ENCODE data around the gene IGF2BP2. TPM values are rescaled to one million over a fixed set of nuclear protein-coding genes. Genes with fewer than 3 reads are reported as not detected.

Gene IGF2BP2
- total and polyA plus RNA-seq, 2 donors (not counting 1 experiment from before 2014, with no cell fraction given), result 0.01 TPM; not detected in 1

DNA sequence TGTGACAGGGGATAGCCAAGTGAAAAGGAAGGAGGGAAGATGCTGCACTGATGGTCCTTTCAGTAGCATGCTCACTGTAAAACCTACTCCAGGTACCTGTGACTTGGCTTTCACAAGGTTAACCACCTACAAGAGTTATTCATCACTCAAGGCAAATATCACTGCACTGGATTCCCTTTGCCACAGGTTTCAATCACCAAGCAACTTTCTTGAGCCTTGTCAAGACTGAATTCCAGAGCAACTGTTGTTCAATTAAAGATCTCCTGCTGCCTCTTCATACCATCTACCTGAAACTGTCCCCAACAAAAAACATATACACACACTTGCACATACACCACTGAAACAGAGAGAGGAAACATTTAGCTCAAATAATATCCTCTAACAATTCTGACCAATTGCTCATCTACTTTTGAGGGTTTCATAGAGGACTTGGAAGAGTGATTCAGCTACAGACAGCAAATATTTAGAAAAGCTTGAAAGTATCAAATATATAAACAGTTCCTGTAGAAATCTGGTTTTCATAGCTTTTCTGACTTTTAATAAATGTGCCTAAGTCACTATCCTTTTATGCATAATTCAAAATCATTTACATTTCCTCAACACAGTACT is 6.5 kb downstream of the IGF2BP2 start:
- DNase-seq (no peak), ATAC-seq (ENCODE audit: low read depth) (no peak)
- Histone ChIP-seq H2AFZ (ENCODE audit: insufficient read depth, low read depth, low read length, poor library complexity, severe bottlenecking) (no peak overlapping the region), H3K27ac (ENCODE audit: low read length in 2 of 2) (no peak overlapping the region), H3K79me2 (ENCODE audit: control insufficient read depth, insufficient read depth, low read length) (no peaks in the 10 kb centered on the region), H3K4me3 (ENCODE audit: control extremely low read depth in 1 of 5, extremely low read depth in 1 of 5, insufficient read depth in 1 of 5, low read depth in 2 of 5, low read length in 4 of 5) (no peak overlapping the region), H3K9me3 (ENCODE audit: control extremely low read depth in 1 of 3, control insufficient read depth in 2 of 3, insufficient read depth in 1 of 3, low read length in 2 of 3) (no peaks in the 10 kb centered on the region), H3K27me3 (replicated peaks in 1 of 4; ENCODE audit: control extremely low read depth in 1 of 4, control insufficient read depth in 3 of 4, insufficient read depth in 4 of 4, low read length in 3 of 4) (peaks cover 0 to 45% (median 12%) of the 10 kb centered on the region in 4 experiments), H4K20me1 (ENCODE audit: control insufficient read depth, insufficient read depth, low read length, poor library complexity, severe bottlenecking) (no peaks in the 10 kb centered on the region), H3K9ac (ENCODE audit: low read length) (no peak overlapping the region), H3K4me2 (replicated peaks; ENCODE audit: low read depth, low read length, poor library complexity, severe bottlenecking) (no peak overlapping the region), H3K4me1 (ENCODE audit: control insufficient read depth in 2 of 2, insufficient read depth in 2 of 2, low read length in 2 of 2) (peaks cover 7% of the 10 kb centered on the region in 2 donors), H3K36me3 (replicated peaks in 1 of 2; ENCODE audit: control extremely low read depth in 1 of 2, control insufficient read depth in 1 of 2, extremely low read depth in 1 of 2, insufficient read depth in 2 of 2, low read length in 1 of 2) (no peaks in the 10 kb centered on the region)
- CTCF ChIA-PET, result no interaction called here
- H3K4me3 Mint-ChIP-seq, result no peak overlapping the region
- TF ChIP-seq, protein P1, sequence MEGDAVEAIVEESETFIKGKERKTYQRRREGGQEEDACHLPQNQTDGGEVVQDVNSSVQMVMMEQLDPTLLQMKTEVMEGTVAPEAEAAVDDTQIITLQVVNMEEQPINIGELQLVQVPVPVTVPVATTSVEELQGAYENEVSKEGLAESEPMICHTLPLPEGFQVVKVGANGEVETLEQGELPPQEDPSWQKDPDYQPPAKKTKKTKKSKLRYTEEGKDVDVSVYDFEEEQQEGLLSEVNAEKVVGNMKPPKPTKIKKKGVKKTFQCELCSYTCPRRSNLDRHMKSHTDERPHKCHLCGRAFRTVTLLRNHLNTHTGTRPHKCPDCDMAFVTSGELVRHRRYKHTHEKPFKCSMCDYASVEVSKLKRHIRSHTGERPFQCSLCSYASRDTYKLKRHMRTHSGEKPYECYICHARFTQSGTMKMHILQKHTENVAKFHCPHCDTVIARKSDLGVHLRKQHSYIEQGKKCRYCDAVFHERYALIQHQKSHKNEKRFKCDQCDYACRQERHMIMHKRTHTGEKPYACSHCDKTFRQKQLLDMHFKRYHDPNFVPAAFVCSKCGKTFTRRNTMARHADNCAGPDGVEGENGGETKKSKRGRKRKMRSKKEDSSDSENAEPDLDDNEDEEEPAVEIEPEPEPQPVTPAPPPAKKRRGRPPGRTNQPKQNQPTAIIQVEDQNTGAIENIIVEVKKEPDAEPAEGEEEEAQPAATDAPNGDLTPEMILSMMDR (IDR thresholded peaks at IDR 0.05), result no peak
- no peak for TF ChIP-seq EZH2 (IDR thresholded peaks at IDR 0.05; ENCODE audit: borderline replicate concordance, insufficient read depth, low read depth, low read length, poor library complexity, severe bottlenecking)
- intact Hi-C loops (cut with micrococcal nuclease), result no loop called here
- no peaks in the 10 kb centered on the region for H3K9me3 Mint-ChIP-seq (ENCODE audit: insufficient read depth)
- H3K4me1 Mint-ChIP-seq, result peaks cover 7% of the 10 kb centered on the region
- no peak overlapping the region for H3K27ac Mint-ChIP-seq
- peaks cover 53% of the 10 kb centered on the region for H3K27me3 Mint-ChIP-seq
- POLR2A ChIA-PET, result no interaction called here

DNA sequence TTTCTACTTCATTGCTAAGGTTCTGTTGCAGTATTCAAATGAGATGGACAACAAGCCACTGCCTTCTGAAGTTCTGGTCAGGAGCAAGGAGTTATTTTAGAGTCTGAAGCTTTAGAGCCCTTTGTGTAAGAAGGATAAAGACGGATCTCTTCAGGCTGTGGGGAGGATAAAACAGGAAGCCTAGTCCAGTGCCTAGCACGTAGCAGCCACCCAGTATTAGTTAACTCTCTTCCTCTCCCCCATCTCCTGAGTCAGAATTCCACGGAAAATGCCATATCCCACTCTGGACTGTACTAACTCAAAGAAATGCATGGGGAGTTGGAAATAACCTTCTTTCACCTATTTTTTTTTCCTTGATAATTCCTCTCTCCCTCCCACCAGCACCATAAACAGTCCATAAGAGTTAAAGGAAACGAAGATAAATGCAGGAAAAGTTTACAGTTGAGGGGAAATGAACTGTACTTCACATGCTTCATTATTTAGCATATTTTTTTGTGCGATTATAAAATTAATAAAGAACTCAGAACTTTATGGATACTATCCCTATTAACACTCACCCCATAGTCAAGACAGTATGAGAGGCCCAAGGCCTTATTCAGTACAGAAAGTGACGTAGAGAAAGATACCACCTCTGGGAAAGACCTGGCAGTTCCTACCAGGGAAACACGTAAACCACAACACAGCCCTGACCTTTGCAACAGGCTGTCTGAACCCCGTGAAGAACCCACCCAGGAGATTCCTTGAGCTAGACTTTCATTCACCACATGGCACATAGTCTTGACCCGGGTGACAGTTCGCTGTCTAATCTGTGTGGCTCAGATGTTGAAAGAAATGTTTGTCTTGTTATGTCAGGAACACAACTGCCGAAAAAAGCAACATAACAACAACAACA is 9.2 kb downstream of the IGF2BP2 start:
- 74% methylated on average over 2 of the region's 11 CpGs for WGBS (ENCODE audit: insufficient coverage)
- H3K9me3 Mint-ChIP-seq (ENCODE audit: insufficient read depth), result no peaks in the 10 kb centered on the region
- TF ChIP-seq EZH2 (IDR thresholded peaks at IDR 0.05; ENCODE audit: borderline replicate concordance, insufficient read depth, low read depth, low read length, poor library complexity, severe bottlenecking), result no peak
- TF ChIP-seq, protein P1 (IDR thresholded peaks at IDR 0.05), result no peak

More for the DNA sequence above, 9.2 kb downstream of the IGF2BP2 start:
- Histone ChIP-seq H3K27ac (ENCODE audit: low read length in 2 of 2) (no peak overlapping the region), H3K9me3 (ENCODE audit: control extremely low read depth in 1 of 3, control insufficient read depth in 2 of 3, insufficient read depth in 1 of 3, low read length in 2 of 3) (no peaks in the 10 kb centered on the region), H4K20me1 (ENCODE audit: control insufficient read depth, insufficient read depth, low read length, poor library complexity, severe bottlenecking) (no peaks in the 10 kb centered on the region), H3K4me1 (ENCODE audit: control insufficient read depth in 2 of 2, insufficient read depth in 2 of 2, low read length in 2 of 2) (no peaks in the 10 kb centered on the region), H2AFZ (ENCODE audit: insufficient read depth, low read depth, low read length, poor library complexity, severe bottlenecking) (no peak overlapping the region), H3K79me2 (ENCODE audit: control insufficient read depth, insufficient read depth, low read length) (no peaks in the 10 kb centered on the region), H3K36me3 (replicated peaks in 1 of 2; ENCODE audit: control extremely low read depth in 1 of 2, control insufficient read depth in 1 of 2, extremely low read depth in 1 of 2, insufficient read depth in 2 of 2, low read length in 1 of 2) (no peaks in the 10 kb centered on the region), H3K4me2 (replicated peaks; ENCODE audit: low read depth, low read length, poor library complexity, severe bottlenecking) (no peak overlapping the region), H3K4me3 (ENCODE audit: control extremely low read depth in 1 of 5, extremely low read depth in 1 of 5, insufficient read depth in 1 of 5, low read depth in 2 of 5, low read length in 4 of 5) (no peak overlapping the region), H3K9ac (ENCODE audit: low read length) (no peak overlapping the region), H3K27me3 (replicated peaks in 1 of 4; ENCODE audit: control extremely low read depth in 1 of 4, control insufficient read depth in 3 of 4, insufficient read depth in 4 of 4, low read length in 3 of 4) (peaks cover 0 to 18% (median 4%) of the 10 kb centered on the region in 4 experiments)
- no peak overlapping the region for H3K27ac Mint-ChIP-seq
- POLR2A ChIA-PET, result no interaction called here
- no peak overlapping the region for H3K4me3 Mint-ChIP-seq
- DNase-seq, result no peak
- H3K4me1 Mint-ChIP-seq, result no peaks in the 10 kb centered on the region
- intact Hi-C loops (cut with micrococcal nuclease), result no loop called here
- CTCF ChIA-PET, result interaction anchor here (1.1 kb wide), 1 partner anchor 1254 kb away, joined by 3 read pairs; the partner anchor contains the start of gene EPHB3
- no peak for ATAC-seq (ENCODE audit: low read depth)
- H3K27me3 Mint-ChIP-seq, result peaks cover 38% of the 10 kb centered on the region
